H1 (cell line): ENCODE data around the gene GNS. TPM values are rescaled to one million over a fixed set of nuclear protein-coding genes. Genes with fewer than 3 reads are reported as not detected.
"Not testable (repeated sequence)": the region's sequence is repeated elsewhere in the genome, so short reads cannot be mapped to it uniquely, and the experiment has no call there.

Source experiments
- CTCF ChIA-PET: fragments of 300-600 bp; sonication (Branson Sonifier 250); formaldehyde crosslinking; loops from one replicate; lab custom pipeline; 2021; ENCODE audit not compliant: partially characterized antibody; lab: Charles Lee
- POLR2A ChIA-PET: fragments of 300-600 bp; sonication (Branson Sonifier 250); formaldehyde crosslinking; loops from one replicate; lab custom pipeline; 2021; ENCODE audit warnings: inconsistent platforms; ENCODE audit not compliant: partially characterized antibody; lab: Charles Lee
- DNase-seq, 2 experiments: peaks; one replicate each; pipeline versions ENCODE4 v3.0.0 to v3.0.0-alpha.2; 2010 to 2022; ENCODE audit warnings: low spot score in 2 of 2, low read depth in 1 of 2, mixed read lengths in 1 of 2
- FAIRE-seq: peaks from 2 replicates; lab custom pipeline; 2011; peaks lifted over from hg19 to GRCh38; lab: Jason Lieb, UNC
- H2AFZ ChIP-seq: 2 replicates; pipeline ENCODE4 v1.8.1; 2012; ENCODE audit warnings: low read length, inconsistent platforms
- H2AK5ac ChIP-seq: 2 replicates; pipeline ENCODE4 v1.6.1; 2013; ENCODE audit warnings: low read depth, low read length
- H2BK120ac ChIP-seq: replicated peaks from 2 replicates; pipeline ENCODE3; 2013; ENCODE audit warnings: low read depth, low read length, inconsistent platforms
- H2BK12ac ChIP-seq: 2 replicates; pipeline ENCODE4 v1.6.1; 2013; ENCODE audit warnings: low read depth, low read length
- H2BK15ac ChIP-seq: 2 replicates; pipeline ENCODE4 v1.6.1; 2013; ENCODE audit warnings: low read length
- H2BK20ac ChIP-seq: 2 replicates; pipeline ENCODE4 v1.6.1; 2013; ENCODE audit warnings: low read length
- H2BK5ac ChIP-seq: 2 replicates; pipeline ENCODE4 v1.6.1; 2013; ENCODE audit warnings: low read depth, low read length
- H3K14ac ChIP-seq: 2 replicates; pipeline ENCODE4 v1.6.1; 2013; ENCODE audit warnings: inconsistent platforms; ENCODE audit not compliant: insufficient read length
- H3K18ac ChIP-seq: 2 replicates; pipeline ENCODE4 v1.6.1; 2013; ENCODE audit warnings: low read length; ENCODE audit errors: extremely low read depth
- H3K23ac ChIP-seq: 2 replicates; pipeline ENCODE4 v1.6.1; 2013; ENCODE audit warnings: inconsistent platforms; ENCODE audit not compliant: insufficient read length
- H3K23me2 ChIP-seq: 2 replicates; pipeline ENCODE4 v1.6.1; 2013; ENCODE audit warnings: low read depth, low read length
- H3K27ac ChIP-seq: 2 replicates; pipeline ENCODE4 v1.6.1; 2011; ENCODE audit warnings: low read depth, low read length, inconsistent platforms
- H3K27me3 ChIP-seq, 4 experiments: replicated peaks in 1 of 4; 1 replicate in 1 of 4; 2 replicates in 3 of 4; pipeline versions ENCODE4 v1.6.1 to v1.8.1; 2011 to 2013; ENCODE audit warnings: low read length in 3 of 4, mild to moderate bottlenecking in 3 of 4, inconsistent platforms in 2 of 4, mixed read lengths in 2 of 4, moderate library complexity in 1 of 4; ENCODE audit not compliant: control insufficient read depth in 3 of 4, insufficient read depth in 3 of 4; ENCODE audit errors: extremely low read depth in 1 of 4
- H3K36me3 ChIP-seq, 4 experiments: 2 replicates each; pipeline versions ENCODE4 v1.6.1 to v1.8.1; 2011 to 2013; ENCODE audit warnings: mild to moderate bottlenecking in 4 of 4, low read length in 3 of 4, moderate library complexity in 2 of 4, control low read depth in 1 of 4, inconsistent platforms in 1 of 4; ENCODE audit not compliant: insufficient read depth in 4 of 4, control insufficient read depth in 2 of 4
- H3K4ac ChIP-seq: replicated peaks from 2 replicates; pipeline ENCODE3; 2013; ENCODE audit warnings: low read length, low read depth, mixed read lengths, inconsistent platforms; ENCODE audit not compliant: insufficient read length
- H3K4me1 ChIP-seq, 4 experiments: replicated peaks in 1 of 4; 1 replicate in 1 of 4; 2 replicates in 3 of 4; pipeline versions ENCODE4 v1.6.1 to v1.8.1; 2011 to 2013; ENCODE audit warnings: low read length in 3 of 4, inconsistent platforms in 2 of 4, mixed read lengths in 1 of 4; ENCODE audit not compliant: insufficient read depth in 4 of 4, control insufficient read depth in 3 of 4
- H3K4me2 ChIP-seq, 2 experiments: 2 replicates each; pipeline versions ENCODE4 v1.6.1 to v1.8.1; 2011 to 2013; ENCODE audit warnings: low read depth in 2 of 2, low read length in 2 of 2, control low read depth in 1 of 2, inconsistent platforms in 1 of 2, mild to moderate bottlenecking in 1 of 2; ENCODE audit not compliant: insufficient read depth in 1 of 2
- H3K4me3 ChIP-seq, 4 experiments: fragments of 200-600, 300-600 bp in 1 of 4; sonication (generic), shearing (Covaris generic), sonication (Bioruptor Twin) in 1 of 4; 2 replicates each; pipeline versions ENCODE4 v1.5.1 to v1.8.1; 2011 to 2016; ENCODE audit warnings: low read length in 4 of 4, low read depth in 3 of 4, control low read depth in 2 of 4, inconsistent platforms in 2 of 4, mild to moderate bottlenecking in 2 of 4, mixed read lengths in 1 of 4, moderate library complexity in 1 of 4; ENCODE audit not compliant: insufficient read depth in 2 of 4; ENCODE audit errors: extremely low read depth in 1 of 4
- H3K56ac ChIP-seq: replicated peaks from 2 replicates; pipeline ENCODE3; 2013; ENCODE audit warnings: low read depth, mild to moderate bottlenecking, mixed read lengths, low read length, inconsistent platforms; ENCODE audit not compliant: insufficient read length
- H3K79me1 ChIP-seq: 2 replicates; pipeline ENCODE4 v1.6.1; 2013; ENCODE audit warnings: low read depth, low read length, control low read depth
- H3K79me2 ChIP-seq, 2 experiments: 2 replicates each; pipeline versions ENCODE4 v1.6.1 to v1.8.1; 2012 to 2013; ENCODE audit warnings: low read length in 2 of 2, mild to moderate bottlenecking in 2 of 2, inconsistent platforms in 1 of 2; ENCODE audit not compliant: insufficient read depth in 2 of 2, control insufficient read depth in 1 of 2
- H3K9ac ChIP-seq, 4 experiments: replicated peaks in 1 of 4; 1 replicate in 1 of 4; 2 replicates in 3 of 4; pipeline versions ENCODE4 v1.6.1 to v1.8.1; 2011 to 2013; ENCODE audit warnings: low read depth in 3 of 4, low read length in 3 of 4, control low read depth in 2 of 4, mild to moderate bottlenecking in 2 of 4, moderate library complexity in 2 of 4, inconsistent platforms in 1 of 4; ENCODE audit errors: extremely low read depth in 1 of 4
- H3K9me3 ChIP-seq, 2 experiments: 2 replicates each; pipeline versions ENCODE4 v1.6.1 to v1.8.1; 2012 to 2013; ENCODE audit warnings: mild to moderate bottlenecking in 2 of 2, moderate library complexity in 2 of 2, control low read depth in 1 of 2, inconsistent platforms in 1 of 2, low read depth in 1 of 2, low read length in 1 of 2, mixed read lengths in 1 of 2; ENCODE audit not compliant: insufficient read depth in 2 of 2
- H4K20me1 ChIP-seq, 2 experiments: replicated peaks in 1 of 2; 2 replicates each; pipeline versions ENCODE3 to v1.8.1; 2011 to 2013; ENCODE audit warnings: inconsistent platforms in 2 of 2, low read length in 2 of 2, mild to moderate bottlenecking in 1 of 2; ENCODE audit not compliant: insufficient read depth in 2 of 2, control insufficient read depth in 1 of 2
- H4K5ac ChIP-seq: 2 replicates; pipeline ENCODE4 v1.6.1; 2013; ENCODE audit warnings: low read length, low read depth, mixed read lengths, inconsistent platforms; ENCODE audit not compliant: insufficient read length
- H4K8ac ChIP-seq: 2 replicates; pipeline ENCODE4 v1.8.0; 2013; ENCODE audit warnings: mild to moderate bottlenecking, moderate library complexity, low read length, inconsistent platforms; ENCODE audit not compliant: insufficient read depth; ENCODE audit errors: extremely low read depth
- H4K91ac ChIP-seq: replicated peaks from 2 replicates; pipeline ENCODE3; 2013; ENCODE audit warnings: low read length, mixed read lengths, inconsistent platforms; ENCODE audit not compliant: insufficient read length
- WGBS, 2 experiments: shearing (Covaris generic) in 1 of 2; methylation state at CpG; one replicate each; pipeline versions ENCODE4 v1.1.6 to v1.1.7; 2013 to 2015; ENCODE audit warnings: low lambda C conversion rate in 2 of 2, mixed read lengths in 2 of 2, inconsistent platforms in 1 of 2, low coverage in 1 of 2, missing lambda C conversion rate in 1 of 2; ENCODE audit not compliant: insufficient replicate concordance in 2 of 2, insufficient coverage in 1 of 2, insufficient read length in 1 of 2; ENCODE audit errors: extremely low coverage in 1 of 2, missing lambda C conversion rate in 1 of 2; 5-methylcytosine and 5-hydroxymethylcytosine counted together
- polyA plus RNA-seq, 7 experiments: library from polyadenylated mRNA; depleted of rRNA in 3 of 7; stranded (reverse) in 5 of 7; unstranded in 2 of 7; fragments of >200 nt in 5 of 7; fragments of 200-250 nt in 2 of 7; gene quantifications; 1 replicate in 5 of 7; 2 replicates in 1 of 7; 4 replicates in 1 of 7; pipeline versions ENCODE4 v1.2.1 to v1.2.3, GENCODE V29; 2011 to 2013; ENCODE audit warnings: missing spikeins in 2 of 7, mixed read lengths in 2 of 7
- total RNA-seq: library from RNA; stranded (reverse); fragmentation: NEBNext Ultra II Directional; extraction: Animal tissue kit (Norgen Biotek cat#: 25700); gene quantifications from 2 replicates; pipeline ENCODE4 v1.2.1, GENCODE V29; 2021

GNS gene
- total and polyA plus RNA-seq, 2 of the 8 experiments (the other 6 are each of a cell fraction or from before 2014, with no cell fraction given): 16.0 to 28.5 TPM

GRCh38 chr12:64690236-64690635, 69.0 kb downstream of the GNS start:
- H4K91ac ChIP-seq, DNase-seq, H3K4me2 ChIP-seq, H2AFZ ChIP-seq, H2BK12ac ChIP-seq, H3K56ac ChIP-seq, H4K8ac ChIP-seq, H3K9me3 ChIP-seq, H3K9ac ChIP-seq, H3K27me3 ChIP-seq, H3K4me3 ChIP-seq, H3K23ac ChIP-seq, H3K79me1 ChIP-seq, H2AK5ac ChIP-seq, FAIRE-seq, H3K27ac ChIP-seq, H2BK120ac ChIP-seq, H4K5ac ChIP-seq, H2BK20ac ChIP-seq, H3K14ac ChIP-seq, H4K20me1 ChIP-seq, H3K23me2 ChIP-seq, H3K4ac ChIP-seq, H2BK5ac ChIP-seq: not testable (repeated sequence)
- ChIA-PET CTCF (interaction anchor here (1.3 to 5.1 kb wide), 8 partner anchors 7 to 143 kb away, joined by 3 to 39 read pairs (median 5); no protein-coding TSS in a partner anchor), POLR2A (interaction anchor here (4.0 kb wide), 1 partner anchor 81 kb away, joined by 34 read pairs; the partner anchor contains the start of gene RASSF3)
- Histone ChIP-seq H3K79me2 (peaks cover 0 to 15% of the 10 kb centered on the region in 2 experiments; a peak in 3 of 4 replicates), H3K18ac (peak overlapping the region; percentile 71; the same call in 1 of the 2 replicates), H2BK15ac (peak overlapping the region; percentile 61; the same call in 1 of the 2 replicates), H3K4me1 (peaks cover 5 to 35% (median 16%) of the 10 kb centered on the region in 4 experiments), H3K36me3 (peaks cover 0 to 23% (median 7%) of the 10 kb centered on the region in 4 experiments; a peak in 3 of 8 replicates)
- WGBS, 2 experiments: 94% methylated on average over 6 of the region's 6 CpGs; no CpG with 5 or more reads in 1 of the 2 experiments
